CD14-positive monocyte (primary cell): ENCODE measurements around the gene ELMO1. TPM values are rescaled to one million over a fixed set of nuclear protein-coding genes. Genes with fewer than 3 reads are reported as not detected.

ENCODE experiments used
- DNase-seq, 3 donors: peaks; one replicate each; pipeline ENCODE4 v3.0.0-alpha.2; 2011 to 2022
- H2AFZ ChIP-seq: 2 replicates; pipeline ENCODE4 v1.6.0; 2012; ENCODE audit warnings: mild to moderate bottlenecking, low read depth, low read length, inconsistent platforms; ENCODE audit not compliant: insufficient read depth, poor library complexity, severe bottlenecking
- H3K27ac ChIP-seq, 2 donors: 1 replicate in 1 of 2; 2 replicates in 1 of 2; pipeline ENCODE4 v1.5.1; 2012 to 2013; ENCODE audit warnings: low read length in 2 of 2, control low read depth in 1 of 2, inconsistent platforms in 1 of 2, low read depth in 1 of 2, mild to moderate bottlenecking in 1 of 2
- H3K27me3 ChIP-seq, 2 donors: one replicate each; pipeline versions ENCODE4 v1.6.0 to v1.6.1; 2011 to 2013; ENCODE audit warnings: low read length in 2 of 2; ENCODE audit not compliant: control insufficient read depth in 2 of 2, insufficient read depth in 2 of 2
- H3K36me3 ChIP-seq, 2 donors: replicated peaks in 1 of 2; 1 replicate in 1 of 2; 2 replicates in 1 of 2; pipeline versions ENCODE4 v1.5.1 to v1.6.1; 2012 to 2013; ENCODE audit warnings: low read length in 2 of 2, control low read depth in 1 of 2, inconsistent platforms in 1 of 2, mild to moderate bottlenecking in 1 of 2; ENCODE audit not compliant: insufficient read depth in 2 of 2, control insufficient read depth in 1 of 2
- H3K4me1 ChIP-seq, 2 donors: 1 replicate in 1 of 2; 2 replicates in 1 of 2; pipeline versions ENCODE4 v1.5.1 to v1.6.1; 2012 to 2013; ENCODE audit warnings: low read length in 2 of 2, control low read depth in 1 of 2, inconsistent platforms in 1 of 2, mild to moderate bottlenecking in 1 of 2, moderate library complexity in 1 of 2; ENCODE audit not compliant: insufficient read depth in 2 of 2, control insufficient read depth in 1 of 2
- H3K4me2 ChIP-seq: replicated peaks from 2 replicates; pipeline ENCODE3; 2012; ENCODE audit warnings: low read length, moderate library complexity, mild to moderate bottlenecking; ENCODE audit not compliant: poor library complexity, severe bottlenecking; ENCODE audit errors: extremely low read depth
- H3K4me3 ChIP-seq, 3 experiments: fragments of 200-600 bp in 1 of 3; sonication (generic) in 1 of 3; replicated peaks in 1 of 3; 1 replicate in 2 of 3; 2 replicates in 1 of 3; pipeline ENCODE4 v1.5.1; 2011 to 2013; ENCODE audit warnings: low read length in 3 of 3, mild to moderate bottlenecking in 3 of 3, control low read depth in 2 of 3, low read depth in 2 of 3, inconsistent platforms in 1 of 3, moderate library complexity in 1 of 3
- H3K79me2 ChIP-seq: 2 replicates; pipeline ENCODE4 v1.6.0; 2012; ENCODE audit warnings: mild to moderate bottlenecking, control low read depth, inconsistent platforms, low read length, moderate library complexity; ENCODE audit not compliant: insufficient read depth
- H3K9ac ChIP-seq: 2 replicates; pipeline ENCODE4 v1.6.0; 2017; ENCODE audit warnings: low read length, mild to moderate bottlenecking; ENCODE audit not compliant: insufficient read depth, poor library complexity, severe bottlenecking
- H3K9me3 ChIP-seq, 2 donors: replicated peaks in 1 of 2; 1 replicate in 1 of 2; 2 replicates in 1 of 2; pipeline versions ENCODE4 v1.5.1 to v1.6.1; 2012 to 2013; ENCODE audit warnings: low read length in 2 of 2, control low read depth in 1 of 2; ENCODE audit not compliant: control insufficient read depth in 1 of 2, insufficient read depth in 1 of 2
- H4K20me1 ChIP-seq: 2 replicates; pipeline ENCODE4 v1.6.0; 2012; ENCODE audit warnings: mild to moderate bottlenecking, low read length, control low read depth, moderate library complexity; ENCODE audit not compliant: insufficient read depth
- H3K27ac Mint-ChIP-seq, 7 donors: one replicate each; pipeline ENCODE4 v1.8.0; 2020; ENCODE audit warnings: mild to moderate bottlenecking in 7 of 7, mixed read lengths in 7 of 7, moderate library complexity in 6 of 7, inconsistent platforms in 2 of 7
- H3K27me3 Mint-ChIP-seq, 3 donors: one replicate each; pipeline ENCODE4 v1.8.0; 2021 to 2022; ENCODE audit warnings: low read depth in 3 of 3, mild to moderate bottlenecking in 3 of 3, mixed read lengths in 3 of 3, moderate library complexity in 3 of 3, inconsistent platforms in 1 of 3
- H3K36me3 Mint-ChIP-seq, 2 donors: one replicate each; pipeline ENCODE4 v1.8.0; 2020; ENCODE audit warnings: mixed read lengths in 2 of 2, inconsistent platforms in 1 of 2, mild to moderate bottlenecking in 1 of 2
- H3K4me1 Mint-ChIP-seq: one replicate; pipeline ENCODE4 v1.8.0; 2020; ENCODE audit warnings: mild to moderate bottlenecking, mixed read lengths
- H3K4me3 Mint-ChIP-seq, 2 donors: one replicate each; pipeline ENCODE4 v1.8.0; 2020; ENCODE audit warnings: mild to moderate bottlenecking in 2 of 2, mixed read lengths in 2 of 2, moderate library complexity in 1 of 2
- H3K9me3 Mint-ChIP-seq, 7 donors: one replicate each; pipeline ENCODE4 v1.8.0; 2020 to 2022; ENCODE audit warnings: mixed read lengths in 7 of 7, mild to moderate bottlenecking in 6 of 7, moderate library complexity in 6 of 7, inconsistent platforms in 2 of 7
- WGBS: methylation state at CpG from one replicate; pipeline ENCODE4 v1.1.5; 2013; ENCODE audit warnings: missing lambda C conversion rate; ENCODE audit not compliant: insufficient coverage; 5-methylcytosine and 5-hydroxymethylcytosine counted together
- intact Hi-C, 2 donors: fragments of 100-400 bp; cut with micrococcal nuclease; formaldehyde crosslinking; loops; one replicate each; pipeline versions ENCODE4 v1.15.0 to v1.15.1; 2023
- polyA plus RNA-seq, 3 donors: library from polyadenylated mRNA; depleted of rRNA in 1 of 3; unstranded in 2 of 3; stranded (reverse) in 1 of 3; fragments of 300-500 nt in 2 of 3; fragments of >200 nt in 1 of 3; fragmentation: Illumina TruSeq in 2 of 3; gene quantifications; 1 replicate in 2 of 3; 2 replicates in 1 of 3; pipeline ENCODE4 v1.2.3, GENCODE V29; 2012 to 2021
- TF ChIP-seq, protein P1 (sequence below): fragments of 200-600 bp; IDR thresholded peaks from one replicate; pipeline ENCODE4 v1.8.0; 2022; ENCODE audit warnings: antibody characterized with exemption, mild to moderate bottlenecking

Gene ELMO1
- polyA plus RNA-seq, 3 donors, result 46.6 to 50.2 (median 46.7) TPM

- Mint-ChIP-seq H3K9me3 (no peaks in the 10 kb centered on the region), H3K4me3 (no peak overlapping the region), H3K4me1 (peaks cover 53% of the 10 kb centered on the region), H3K27me3 (no peaks in the 10 kb centered on the region), H3K36me3 (peaks cover 4 to 13% of the 10 kb centered on the region in 2 donors), H3K27ac (no peak overlapping the region)
- Histone ChIP-seq H3K9ac (no peak overlapping the region), H3K4me3 (no peak overlapping the region), H3K9me3 (no peaks in the 10 kb centered on the region), H3K4me2 (no peak overlapping the region), H3K27me3 (no peaks in the 10 kb centered on the region), H3K4me1 (peaks cover 32 to 38% of the 10 kb centered on the region in 2 donors), H3K27ac (no peak overlapping the region), H3K36me3 (no peaks in the 10 kb centered on the region), H4K20me1 (peaks cover 90% of the 10 kb centered on the region), H3K79me2 (peaks cover 77% of the 10 kb centered on the region), H2AFZ (no peak overlapping the region)
- 30% methylated on average over 2 of the region's 5 CpGs for WGBS
- intact Hi-C loops, result no loop called here
- TF ChIP-seq, protein P1, sequence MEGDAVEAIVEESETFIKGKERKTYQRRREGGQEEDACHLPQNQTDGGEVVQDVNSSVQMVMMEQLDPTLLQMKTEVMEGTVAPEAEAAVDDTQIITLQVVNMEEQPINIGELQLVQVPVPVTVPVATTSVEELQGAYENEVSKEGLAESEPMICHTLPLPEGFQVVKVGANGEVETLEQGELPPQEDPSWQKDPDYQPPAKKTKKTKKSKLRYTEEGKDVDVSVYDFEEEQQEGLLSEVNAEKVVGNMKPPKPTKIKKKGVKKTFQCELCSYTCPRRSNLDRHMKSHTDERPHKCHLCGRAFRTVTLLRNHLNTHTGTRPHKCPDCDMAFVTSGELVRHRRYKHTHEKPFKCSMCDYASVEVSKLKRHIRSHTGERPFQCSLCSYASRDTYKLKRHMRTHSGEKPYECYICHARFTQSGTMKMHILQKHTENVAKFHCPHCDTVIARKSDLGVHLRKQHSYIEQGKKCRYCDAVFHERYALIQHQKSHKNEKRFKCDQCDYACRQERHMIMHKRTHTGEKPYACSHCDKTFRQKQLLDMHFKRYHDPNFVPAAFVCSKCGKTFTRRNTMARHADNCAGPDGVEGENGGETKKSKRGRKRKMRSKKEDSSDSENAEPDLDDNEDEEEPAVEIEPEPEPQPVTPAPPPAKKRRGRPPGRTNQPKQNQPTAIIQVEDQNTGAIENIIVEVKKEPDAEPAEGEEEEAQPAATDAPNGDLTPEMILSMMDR, result no peak
- DNase-seq, result no peak
Observed at GRCh38 chr7:37285706-37286453, 162.8 kb downstream of the ELMO1 start.

- Histone ChIP-seq H3K27me3 (no peaks in the 10 kb centered on the region), H3K36me3 (no peaks in the 10 kb centered on the region), H2AFZ (no peak overlapping the region), H3K4me2 (no peak overlapping the region), H3K4me1 (peaks cover 29 to 33% of the 10 kb centered on the region in 2 donors), H3K27ac (no peak overlapping the region), H3K9ac (no peak overlapping the region), H3K79me2 (peaks cover 80% of the 10 kb centered on the region), H3K4me3 (no peak overlapping the region), H3K9me3 (no peaks in the 10 kb centered on the region), H4K20me1 (peaks cover 93% of the 10 kb centered on the region)
- intact Hi-C loops, result no loop called here
- H3K4me3 Mint-ChIP-seq, result no peak overlapping the region
- DNase-seq, result peak in 2 of 3 donors; percentile 25 to 37
- H3K36me3 Mint-ChIP-seq, result peaks cover 4 to 13% of the 10 kb centered on the region in 2 donors
- H3K9me3 Mint-ChIP-seq, result no peaks in the 10 kb centered on the region
- 38% methylated on average over 5 of the region's 6 CpGs for WGBS
- H3K27me3 Mint-ChIP-seq, result no peaks in the 10 kb centered on the region
- H3K4me1 Mint-ChIP-seq, result peaks cover 49% of the 10 kb centered on the region
- TF ChIP-seq, protein P1, result peak; percentile 77
- peak overlapping the region in 3 of 7 donors; percentile 11 to 30 (median 12) for H3K27ac Mint-ChIP-seq
Observed at GRCh38 chr7:37284805-37285231, 163.8 kb downstream of the ELMO1 start.
